ENCODE measurements around the gene MUC6.

Gene MUC6

GRCh38 chr11:1002406-1002984 lies 34.0 kb downstream of the MUC6 start:
- TF ChIP-seq FOXK2 (IDR thresholded peaks at IDR 0.05) (no peak), BHLHE40 (IDR thresholded peaks at IDR 0.05; ENCODE audit: borderline replicate concordance) (no peak), ARNT (IDR thresholded peaks at IDR 0.05) (no peak)
- TF ChIP-seq, protein P1, sequence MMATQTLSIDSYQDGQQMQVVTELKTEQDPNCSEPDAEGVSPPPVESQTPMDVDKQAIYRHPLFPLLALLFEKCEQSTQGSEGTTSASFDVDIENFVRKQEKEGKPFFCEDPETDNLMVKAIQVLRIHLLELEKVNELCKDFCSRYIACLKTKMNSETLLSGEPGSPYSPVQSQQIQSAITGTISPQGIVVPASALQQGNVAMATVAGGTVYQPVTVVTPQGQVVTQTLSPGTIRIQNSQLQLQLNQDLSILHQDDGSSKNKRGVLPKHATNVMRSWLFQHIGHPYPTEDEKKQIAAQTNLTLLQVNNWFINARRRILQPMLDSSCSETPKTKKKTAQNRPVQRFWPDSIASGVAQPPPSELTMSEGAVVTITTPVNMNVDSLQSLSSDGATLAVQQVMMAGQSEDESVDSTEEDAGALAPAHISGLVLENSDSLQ (IDR thresholded peaks at IDR 0.05): no peak
- ChIA-PET CTCF (no interaction called here), POLR2A (no interaction called here)
- DNase-seq (ENCODE audit: extremely low spot score): no peak

DNA sequence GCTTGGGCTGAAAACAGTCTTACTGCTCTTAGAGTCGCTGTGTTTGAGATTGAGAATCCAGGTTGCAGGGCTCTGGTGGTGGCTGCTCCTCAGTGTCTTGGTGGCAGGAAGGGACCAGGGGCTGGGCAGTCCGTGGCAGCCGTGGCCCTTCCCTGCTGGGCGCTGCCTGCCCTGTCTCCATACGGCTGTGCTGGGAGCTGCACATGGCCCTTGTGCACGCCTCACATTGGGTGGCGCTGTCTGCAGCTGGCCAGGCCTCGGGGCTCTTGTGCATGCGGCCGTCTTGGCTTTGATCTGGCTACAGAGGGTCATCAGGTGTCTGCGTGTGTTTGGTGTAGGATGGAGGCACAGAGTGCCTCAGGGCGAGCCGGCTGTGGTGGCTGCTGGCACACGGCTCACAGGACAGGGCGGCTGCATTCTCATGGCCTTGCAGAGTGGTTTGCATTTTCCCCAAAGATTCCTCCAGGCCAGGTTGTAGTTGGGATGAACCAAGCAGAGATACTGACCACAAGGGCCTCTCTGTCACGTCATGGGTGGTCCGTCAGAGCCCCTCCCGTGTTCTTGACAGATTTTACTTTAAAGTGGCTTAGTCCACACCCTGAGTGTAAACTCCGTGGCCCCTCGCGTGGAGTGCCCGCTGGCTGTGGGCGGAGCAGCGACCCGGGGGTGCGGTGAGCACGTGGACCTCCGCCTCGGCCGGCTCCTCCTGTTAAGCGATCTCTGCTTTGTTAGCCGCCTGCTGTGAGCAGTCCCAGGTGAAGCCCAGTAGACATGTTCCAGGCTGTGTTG lies 34.7 kb downstream of the MUC6 start:
- DNase-seq (ENCODE audit: extremely low spot score): no peak
- ChIA-PET POLR2A (no interaction called here), CTCF (no interaction called here)
- TF ChIP-seq SUZ12 (IDR thresholded peaks at IDR 0.05): no peak
- TF ChIP-seq, protein P1 (IDR thresholded peaks at IDR 0.05): no peak
- no peak for TF ChIP-seq LEF1 (IDR thresholded peaks at IDR 0.05; ENCODE audit: borderline replicate concordance)
- no peak for TF ChIP-seq ARNT (IDR thresholded peaks at IDR 0.05)
- no peak for TF ChIP-seq FOXK2 (IDR thresholded peaks at IDR 0.05)
- TF ChIP-seq TARDBP (IDR thresholded peaks at IDR 0.05): no peak
- TF ChIP-seq ZNF384 (IDR thresholded peaks at IDR 0.05): no peak
- TF ChIP-seq CTBP1 (IDR thresholded peaks at IDR 0.05; ENCODE audit: borderline replicate concordance): no peak
- no peak for TF ChIP-seq SP1 (IDR thresholded peaks at IDR 0.05)
- TF ChIP-seq ELF4 (IDR thresholded peaks at IDR 0.05): no peak
- TF ChIP-seq L3MBTL2 (conservative IDR thresholded peaks at IDR 0.05): no peak
- TF ChIP-seq HDGF (IDR thresholded peaks at IDR 0.05; ENCODE audit: borderline replicate concordance): no peak
- TF ChIP-seq NFRKB (IDR thresholded peaks at IDR 0.05): no peak
- TF ChIP-seq FOXM1 (IDR thresholded peaks at IDR 0.05; ENCODE audit: borderline replicate concordance): no peak
- TF ChIP-seq BHLHE40 (IDR thresholded peaks at IDR 0.05; ENCODE audit: borderline replicate concordance): no peak
- TF ChIP-seq FOXA1 (IDR thresholded peaks at IDR 0.05): no peak

DNA sequence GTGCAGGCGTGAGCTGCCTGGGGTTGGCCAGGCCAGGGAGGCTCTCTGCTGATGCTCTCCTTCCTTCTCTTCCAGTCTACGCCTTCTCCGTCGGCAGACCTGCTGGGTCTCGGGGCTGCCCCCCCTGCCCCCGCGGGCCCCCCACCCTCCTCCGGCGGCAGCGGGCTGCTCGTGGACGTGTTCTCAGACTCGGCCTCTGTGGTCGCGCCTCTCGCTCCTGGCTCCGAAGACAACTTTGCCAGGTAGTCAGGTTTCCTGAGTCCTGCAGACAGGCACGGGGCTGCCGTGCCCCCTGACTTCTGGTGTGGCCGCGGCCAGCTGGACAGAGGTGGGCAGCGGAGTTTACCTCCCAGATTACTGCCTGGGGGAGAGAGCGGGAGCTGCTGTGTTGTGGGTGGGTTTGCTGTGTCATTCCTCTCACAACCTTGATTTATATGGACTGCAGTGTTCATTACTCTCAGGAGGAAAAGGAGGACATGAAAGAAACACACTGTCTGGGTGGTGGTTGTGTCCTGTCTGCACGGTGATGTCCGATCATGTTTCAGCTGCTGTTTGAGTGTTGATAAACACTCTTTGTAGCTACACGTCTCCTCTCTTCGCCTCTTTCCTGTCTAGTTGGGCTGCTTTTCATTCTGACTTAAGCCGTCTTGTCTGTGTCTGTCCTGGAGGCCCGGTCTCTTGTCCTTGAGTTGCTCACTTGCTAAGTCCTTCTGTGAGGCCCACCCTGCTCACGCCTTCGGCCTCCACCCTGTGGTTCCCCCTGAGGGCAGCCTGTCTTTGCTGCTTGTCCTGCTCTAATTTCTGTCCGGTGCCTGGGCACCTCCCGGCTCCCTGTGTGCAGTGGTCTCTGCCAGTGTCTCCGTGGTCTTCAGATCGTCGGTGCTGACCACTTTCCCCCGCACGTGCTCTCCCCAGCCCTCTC lies 35.9 kb downstream of the MUC6 start:
- ChIA-PET CTCF (no interaction called here), POLR2A (no interaction called here)
- no peak for DNase-seq (ENCODE audit: extremely low spot score)
- TF ChIP-seq L3MBTL2 (conservative IDR thresholded peaks at IDR 0.05): no peak
- no peak for TF ChIP-seq BHLHE40 (IDR thresholded peaks at IDR 0.05; ENCODE audit: borderline replicate concordance)
- TF ChIP-seq NFRKB (IDR thresholded peaks at IDR 0.05): no peak
- no peak for TF ChIP-seq CTBP1 (IDR thresholded peaks at IDR 0.05; ENCODE audit: borderline replicate concordance)
- TF ChIP-seq SUZ12 (IDR thresholded peaks at IDR 0.05): no peak
- no peak for TF ChIP-seq ARNT (IDR thresholded peaks at IDR 0.05)
- TF ChIP-seq SP1 (IDR thresholded peaks at IDR 0.05): no peak
- TF ChIP-seq ZNF384 (IDR thresholded peaks at IDR 0.05): no peak
- no peak for TF ChIP-seq FOXM1 (IDR thresholded peaks at IDR 0.05; ENCODE audit: borderline replicate concordance)
- no peak for TF ChIP-seq ELF4 (IDR thresholded peaks at IDR 0.05)
- TF ChIP-seq FOXK2 (IDR thresholded peaks at IDR 0.05): no peak
- no peak for TF ChIP-seq HDGF (IDR thresholded peaks at IDR 0.05; ENCODE audit: borderline replicate concordance)
- TF ChIP-seq FOXA1 (IDR thresholded peaks at IDR 0.05): no peak
- TF ChIP-seq, protein P1 (IDR thresholded peaks at IDR 0.05): no peak
- no peak for TF ChIP-seq LEF1 (IDR thresholded peaks at IDR 0.05; ENCODE audit: borderline replicate concordance)

GRCh38 chr11:999009-999408 lies 37.5 kb downstream of the MUC6 start:
- CTCF ChIA-PET: no interaction called here
- POLR2A ChIA-PET: no interaction called here
- no peak for TF ChIP-seq CTBP1 (IDR thresholded peaks at IDR 0.05; ENCODE audit: borderline replicate concordance)
- TF ChIP-seq SUZ12 (IDR thresholded peaks at IDR 0.05): no peak
- no peak for TF ChIP-seq ZNF384 (IDR thresholded peaks at IDR 0.05)
- no peak for TF ChIP-seq ELF4 (IDR thresholded peaks at IDR 0.05)
- no peak for DNase-seq (ENCODE audit: extremely low spot score)

- POLR2A ChIA-PET: no interaction called here
- DNase-seq (ENCODE audit: extremely low spot score): no peak
- CTCF ChIA-PET: no interaction called here
- TF ChIP-seq SUZ12 (IDR thresholded peaks at IDR 0.05) (no peak), CTBP1 (IDR thresholded peaks at IDR 0.05; ENCODE audit: borderline replicate concordance) (no peak), LEF1 (IDR thresholded peaks at IDR 0.05; ENCODE audit: borderline replicate concordance) (no peak)
These were observed 38.6 kb downstream of the MUC6 start for GRCh38 chr11:997907-998306.

GRCh38 chr11:996681-997080 lies 39.8 kb downstream of the MUC6 start:
- POLR2A ChIA-PET: no interaction called here
- CTCF ChIA-PET: no interaction called here
- no peak for DNase-seq (ENCODE audit: extremely low spot score)
- TF ChIP-seq SUZ12 (IDR thresholded peaks at IDR 0.05): no peak
- TF ChIP-seq, protein P1 (IDR thresholded peaks at IDR 0.05): no peak
- TF ChIP-seq ELF4 (IDR thresholded peaks at IDR 0.05): no peak
- TF ChIP-seq SP1 (IDR thresholded peaks at IDR 0.05): no peak
- no peak for TF ChIP-seq ARNT (IDR thresholded peaks at IDR 0.05)
- TF ChIP-seq NFRKB (IDR thresholded peaks at IDR 0.05): no peak
- TF ChIP-seq HDGF (IDR thresholded peaks at IDR 0.05; ENCODE audit: borderline replicate concordance): no peak
- no peak for TF ChIP-seq BHLHE40 (IDR thresholded peaks at IDR 0.05; ENCODE audit: borderline replicate concordance)
- no peak for TF ChIP-seq L3MBTL2 (conservative IDR thresholded peaks at IDR 0.05)

Data from HEK293T (cell line).